Fibroblast of mammary gland (primary cell): ENCODE results near the gene NDUFA11.

Experiments
- DNase-seq: peaks from one replicate; pipeline ENCODE4 v3.0.0-alpha.2; 2010; ENCODE audit warnings: low read depth
- H3K4me3 ChIP-seq: 2 replicates; pipeline ENCODE4 v1.5.1; 2011; ENCODE audit warnings: low read depth, mild to moderate bottlenecking, low read length, moderate library complexity; ENCODE audit not compliant: control insufficient read depth
- CTCF ChIP-seq: conservative IDR thresholded peaks from 2 replicates; pipeline ENCODE4 v1.5.1; 2011; ENCODE audit warnings: low read depth, low read length, inconsistent platforms; ENCODE audit not compliant: control insufficient read depth, insufficient read depth

Gene NDUFA11

GRCh38 chr19:5932609-5933262 lies 29.1 kb upstream of the NDUFA11 start:
- no peak for TF ChIP-seq CTCF
- no peak overlapping the region for H3K4me3 ChIP-seq
- no peak for DNase-seq

- no peak for TF ChIP-seq CTCF
- H3K4me3 ChIP-seq = no peak overlapping the region
- no peak for DNase-seq
Observed at GRCh38 chr19:5932146-5932545, 28.6 kb upstream of the NDUFA11 start.

GRCh38 chr19:5931251-5931650 lies 27.7 kb upstream of the NDUFA11 start:
- H3K4me3 ChIP-seq = no peak overlapping the region
- no peak for TF ChIP-seq CTCF
- no peak for DNase-seq

GRCh38 chr19:5929625-5930024 lies 26.0 kb upstream of the NDUFA11 start:
- no peak for DNase-seq
- no peak for TF ChIP-seq CTCF
- no peak overlapping the region for H3K4me3 ChIP-seq

- no peak overlapping the region for H3K4me3 ChIP-seq
- no peak for TF ChIP-seq CTCF
- DNase-seq = no peak
Observed at GRCh38 chr19:5929179-5929578, 25.6 kb upstream of the NDUFA11 start.

GRCh38 chr19:5927441-5927821 lies 23.8 kb upstream of the NDUFA11 start:
- H3K4me3 ChIP-seq = no peak overlapping the region
- TF ChIP-seq CTCF = no peak
- no peak for DNase-seq
